ENCODE results near the gene CD2BP2. TPM values are rescaled to one million over a fixed set of nuclear protein-coding genes. Genes with fewer than 3 reads are reported as not detected.

Gene CD2BP2
- total and polyA plus RNA-seq, 2 of the 13 experiments (the other 11 are each of a cell fraction or from before 2014, with no cell fraction given): 24.9 to 54.6 TPM

GRCh38 chr16:30395155-30395991, 40.3 kb upstream of the CD2BP2 start, which contains the start of gene ZNF48 (continued):
- TF ChIP-seq, protein P1, sequence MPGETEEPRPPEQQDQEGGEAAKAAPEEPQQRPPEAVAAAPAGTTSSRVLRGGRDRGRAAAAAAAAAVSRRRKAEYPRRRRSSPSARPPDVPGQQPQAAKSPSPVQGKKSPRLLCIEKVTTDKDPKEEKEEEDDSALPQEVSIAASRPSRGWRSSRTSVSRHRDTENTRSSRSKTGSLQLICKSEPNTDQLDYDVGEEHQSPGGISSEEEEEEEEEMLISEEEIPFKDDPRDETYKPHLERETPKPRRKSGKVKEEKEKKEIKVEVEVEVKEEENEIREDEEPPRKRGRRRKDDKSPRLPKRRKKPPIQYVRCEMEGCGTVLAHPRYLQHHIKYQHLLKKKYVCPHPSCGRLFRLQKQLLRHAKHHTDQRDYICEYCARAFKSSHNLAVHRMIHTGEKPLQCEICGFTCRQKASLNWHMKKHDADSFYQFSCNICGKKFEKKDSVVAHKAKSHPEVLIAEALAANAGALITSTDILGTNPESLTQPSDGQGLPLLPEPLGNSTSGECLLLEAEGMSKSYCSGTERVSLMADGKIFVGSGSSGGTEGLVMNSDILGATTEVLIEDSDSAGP (CRISPR knock-in tag; IDR thresholded peaks at IDR 0.05; ENCODE audit: borderline replicate concordance): peak; percentile 94
- TF ChIP-seq ZNF33B (CRISPR knock-in tag; IDR thresholded peaks at IDR 0.05): peak; percentile 79
- no peak; the same call in none of the 2 replicates for TF ChIP-seq ZNF431 (CRISPR knock-in tag; IDR thresholded peaks at IDR 0.05; ENCODE audit: borderline replicate concordance, low read depth)
- TF ChIP-seq, protein P2, sequence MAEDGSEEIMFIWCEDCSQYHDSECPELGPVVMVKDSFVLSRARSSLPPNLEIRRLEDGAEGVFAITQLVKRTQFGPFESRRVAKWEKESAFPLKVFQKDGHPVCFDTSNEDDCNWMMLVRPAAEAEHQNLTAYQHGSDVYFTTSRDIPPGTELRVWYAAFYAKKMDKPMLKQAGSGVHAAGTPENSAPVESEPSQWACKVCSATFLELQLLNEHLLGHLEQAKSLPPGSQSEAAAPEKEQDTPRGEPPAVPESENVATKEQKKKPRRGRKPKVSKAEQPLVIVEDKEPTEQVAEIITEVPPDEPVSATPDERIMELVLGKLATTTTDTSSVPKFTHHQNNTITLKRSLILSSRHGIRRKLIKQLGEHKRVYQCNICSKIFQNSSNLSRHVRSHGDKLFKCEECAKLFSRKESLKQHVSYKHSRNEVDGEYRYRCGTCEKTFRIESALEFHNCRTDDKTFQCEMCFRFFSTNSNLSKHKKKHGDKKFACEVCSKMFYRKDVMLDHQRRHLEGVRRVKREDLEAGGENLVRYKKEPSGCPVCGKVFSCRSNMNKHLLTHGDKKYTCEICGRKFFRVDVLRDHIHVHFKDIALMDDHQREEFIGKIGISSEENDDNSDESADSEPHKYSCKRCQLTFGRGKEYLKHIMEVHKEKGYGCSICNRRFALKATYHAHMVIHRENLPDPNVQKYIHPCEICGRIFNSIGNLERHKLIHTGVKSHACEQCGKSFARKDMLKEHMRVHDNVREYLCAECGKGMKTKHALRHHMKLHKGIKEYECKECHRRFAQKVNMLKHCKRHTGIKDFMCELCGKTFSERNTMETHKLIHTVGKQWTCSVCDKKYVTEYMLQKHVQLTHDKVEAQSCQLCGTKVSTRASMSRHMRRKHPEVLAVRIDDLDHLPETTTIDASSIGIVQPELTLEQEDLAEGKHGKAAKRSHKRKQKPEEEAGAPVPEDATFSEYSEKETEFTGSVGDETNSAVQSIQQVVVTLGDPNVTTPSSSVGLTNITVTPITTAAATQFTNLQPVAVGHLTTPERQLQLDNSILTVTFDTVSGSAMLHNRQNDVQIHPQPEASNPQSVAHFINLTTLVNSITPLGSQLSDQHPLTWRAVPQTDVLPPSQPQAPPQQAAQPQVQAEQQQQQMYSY (CRISPR knock-in tag; IDR thresholded peaks at IDR 0.05): no peak; the same call in 1 of the 2 replicates
- TF ChIP-seq HOXD1 (CRISPR knock-in tag; IDR thresholded peaks at IDR 0.05): peak; percentile 81; the same call in 1 of the 2 replicates
- TF ChIP-seq, protein P3, sequence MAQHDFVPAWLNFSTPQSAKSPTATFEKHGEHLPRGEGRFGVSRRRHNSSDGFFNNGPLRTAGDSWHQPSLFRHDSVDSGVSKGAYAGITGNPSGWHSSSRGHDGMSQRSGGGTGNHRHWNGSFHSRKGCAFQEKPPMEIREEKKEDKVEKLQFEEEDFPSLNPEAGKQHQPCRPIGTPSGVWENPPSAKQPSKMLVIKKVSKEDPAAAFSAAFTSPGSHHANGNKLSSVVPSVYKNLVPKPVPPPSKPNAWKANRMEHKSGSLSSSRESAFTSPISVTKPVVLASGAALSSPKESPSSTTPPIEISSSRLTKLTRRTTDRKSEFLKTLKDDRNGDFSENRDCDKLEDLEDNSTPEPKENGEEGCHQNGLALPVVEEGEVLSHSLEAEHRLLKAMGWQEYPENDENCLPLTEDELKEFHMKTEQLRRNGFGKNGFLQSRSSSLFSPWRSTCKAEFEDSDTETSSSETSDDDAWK (CRISPR knock-in tag; IDR thresholded peaks at IDR 0.05): no peak
- peak; percentile 92 for TF ChIP-seq ZNF891 (CRISPR knock-in tag; IDR thresholded peaks at IDR 0.05)
- TF ChIP-seq MXD3 (CRISPR knock-in tag; IDR thresholded peaks at IDR 0.05): peak; percentile 92
- peak; percentile 27; the same call in 1 of the 2 replicates for TF ChIP-seq NCOA2 (CRISPR knock-in tag; IDR thresholded peaks at IDR 0.05)
- peak; percentile 78 for TF ChIP-seq YY1 (IDR thresholded peaks at IDR 0.05; ENCODE audit: insufficient read depth, insufficient replicate concordance, low read depth, low read length)
- peak; percentile 27 for TF ChIP-seq CBX1 (IDR thresholded peaks at IDR 0.05; ENCODE audit: low read depth)
- TF ChIP-seq HBP1 (CRISPR knock-in tag; IDR thresholded peaks at IDR 0.05; ENCODE audit: low read depth): peak; percentile 91; the same call in 1 of the 2 replicates
